GM21367 (cell line): Measurements from ENCODE around the gene SGMS1.
"Not testable (repeated sequence)": the region's sequence is repeated elsewhere in the genome, so short reads cannot be mapped to it uniquely, and the experiment has no call there.

Experiments used
- ATAC-seq: cut with Tn5 transposase; IDR thresholded peaks from one replicate; pipeline ENCODE4 v1.9.1; 2021; ENCODE audit not compliant: unreplicated experiment

SGMS1 gene

GRCh38 chr10:50582766-50583762, 40.7 kb downstream of the SGMS1 start:
- no peak for ATAC-seq

GRCh38 chr10:50582046-50582445, 41.7 kb downstream of the SGMS1 start:
- ATAC-seq: no peak

GRCh38 chr10:50580262-50580891, 43.4 kb downstream of the SGMS1 start:
- no peak for ATAC-seq

- no peak for ATAC-seq
These were observed 44.1 kb downstream of the SGMS1 start for GRCh38 chr10:50579491-50580261.

- no peak for ATAC-seq
These were observed 44.8 kb downstream of the SGMS1 start for GRCh38 chr10:50578949-50579348.

GRCh38 chr10:50577681-50578350, 45.9 kb downstream of the SGMS1 start:
- no peak for ATAC-seq

GRCh38 chr10:50577010-50577409, 46.7 kb downstream of the SGMS1 start:
- ATAC-seq: no peak

- ATAC-seq: no peak
These were observed 47.4 kb downstream of the SGMS1 start for GRCh38 chr10:50576245-50576815.

GRCh38 chr10:50575477-50576244, 48.1 kb downstream of the SGMS1 start:
- no peak for ATAC-seq

- no peak for ATAC-seq
These were observed 48.8 kb downstream of the SGMS1 start for GRCh38 chr10:50574931-50575330.

- ATAC-seq: no peak
These were observed 49.5 kb downstream of the SGMS1 start for GRCh38 chr10:50574305-50574704.

GRCh38 chr10:50572017-50572491, 51.7 kb downstream of the SGMS1 start:
- ATAC-seq: no peak

- ATAC-seq: not testable (repeated sequence)
These were observed 55.0 kb downstream of the SGMS1 start for GRCh38 chr10:50568750-50569149.

- ATAC-seq: no peak
These were observed 56.4 kb downstream of the SGMS1 start for GRCh38 chr10:50567384-50567783.

GRCh38 chr10:50566150-50566549, 57.6 kb downstream of the SGMS1 start:
- no peak for ATAC-seq

GRCh38 chr10:50565301-50566083, 58.3 kb downstream of the SGMS1 start:
- ATAC-seq: no peak

GRCh38 chr10:50563906-50564305, 59.9 kb downstream of the SGMS1 start:
- no peak for ATAC-seq

GRCh38 chr10:50561816-50562215, 61.9 kb downstream of the SGMS1 start:
- no peak for ATAC-seq

GRCh38 chr10:50561266-50561665, 62.5 kb downstream of the SGMS1 start:
- no peak for ATAC-seq
